WI38 (cell line): ENCODE data around the gene PAFAH1B1.
"Not testable (repeated sequence)": the region's sequence is repeated elsewhere in the genome, so short reads cannot be mapped to it uniquely, and the experiment has no call there.

Experiments used
- H3K4me3 ChIP-seq: 2 replicates; pipeline ENCODE4 v1.5.1; 2011; ENCODE audit warnings: low read depth, mild to moderate bottlenecking, control low read depth, low read length
- TF ChIP-seq, protein P1 (sequence below): IDR thresholded peaks from 2 replicates; pipeline ENCODE4 v1.5.1; 2012; ENCODE audit warnings: low read depth, mild to moderate bottlenecking, control low read depth, low read length

Gene PAFAH1B1

DNA sequence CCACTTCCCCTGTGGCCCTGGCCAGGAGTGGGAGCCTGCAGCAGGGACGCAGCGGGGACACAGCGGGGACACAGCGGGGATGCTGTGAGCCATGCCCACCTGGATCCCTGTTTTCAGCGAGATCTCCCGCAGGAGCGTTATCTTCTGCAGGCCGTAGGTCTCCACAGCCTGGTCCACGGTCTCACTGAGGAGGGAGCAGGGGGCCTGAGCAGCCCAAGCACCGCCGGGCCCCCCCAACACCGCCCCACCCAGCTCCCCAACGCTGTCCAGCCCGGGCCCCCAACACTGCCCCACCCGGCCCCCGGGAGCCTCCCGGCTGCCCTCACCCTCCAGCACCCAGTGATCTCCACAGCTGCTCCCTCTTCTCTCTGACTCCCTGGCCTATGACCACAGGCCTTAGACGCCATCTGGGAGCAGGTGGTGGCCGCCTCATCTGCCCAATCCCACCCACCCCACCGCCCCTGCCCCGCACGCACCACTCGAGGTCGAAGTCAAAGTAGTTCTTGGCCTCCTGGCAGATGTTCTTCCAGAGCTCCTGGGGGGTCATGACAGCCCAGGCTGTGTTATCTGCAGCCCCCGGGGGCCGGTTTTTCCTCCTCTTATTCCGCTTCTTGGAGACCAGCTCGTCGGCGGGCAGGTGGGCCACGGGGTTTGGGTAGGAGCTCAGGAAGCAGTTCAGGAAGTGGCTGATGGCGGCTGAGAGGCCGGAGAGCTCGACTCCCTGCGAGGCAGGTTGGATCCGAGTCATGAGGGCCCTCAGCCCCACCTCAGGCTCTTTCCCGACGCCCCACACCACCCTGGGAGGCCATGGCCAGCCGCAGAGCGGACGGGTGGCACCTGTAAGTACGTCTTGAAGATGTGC, 101.2 kb downstream of the PAFAH1B1 start:
- H3K4me3 ChIP-seq, result no peak overlapping the region
- TF ChIP-seq, protein P1, sequence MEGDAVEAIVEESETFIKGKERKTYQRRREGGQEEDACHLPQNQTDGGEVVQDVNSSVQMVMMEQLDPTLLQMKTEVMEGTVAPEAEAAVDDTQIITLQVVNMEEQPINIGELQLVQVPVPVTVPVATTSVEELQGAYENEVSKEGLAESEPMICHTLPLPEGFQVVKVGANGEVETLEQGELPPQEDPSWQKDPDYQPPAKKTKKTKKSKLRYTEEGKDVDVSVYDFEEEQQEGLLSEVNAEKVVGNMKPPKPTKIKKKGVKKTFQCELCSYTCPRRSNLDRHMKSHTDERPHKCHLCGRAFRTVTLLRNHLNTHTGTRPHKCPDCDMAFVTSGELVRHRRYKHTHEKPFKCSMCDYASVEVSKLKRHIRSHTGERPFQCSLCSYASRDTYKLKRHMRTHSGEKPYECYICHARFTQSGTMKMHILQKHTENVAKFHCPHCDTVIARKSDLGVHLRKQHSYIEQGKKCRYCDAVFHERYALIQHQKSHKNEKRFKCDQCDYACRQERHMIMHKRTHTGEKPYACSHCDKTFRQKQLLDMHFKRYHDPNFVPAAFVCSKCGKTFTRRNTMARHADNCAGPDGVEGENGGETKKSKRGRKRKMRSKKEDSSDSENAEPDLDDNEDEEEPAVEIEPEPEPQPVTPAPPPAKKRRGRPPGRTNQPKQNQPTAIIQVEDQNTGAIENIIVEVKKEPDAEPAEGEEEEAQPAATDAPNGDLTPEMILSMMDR, result no peak

DNA sequence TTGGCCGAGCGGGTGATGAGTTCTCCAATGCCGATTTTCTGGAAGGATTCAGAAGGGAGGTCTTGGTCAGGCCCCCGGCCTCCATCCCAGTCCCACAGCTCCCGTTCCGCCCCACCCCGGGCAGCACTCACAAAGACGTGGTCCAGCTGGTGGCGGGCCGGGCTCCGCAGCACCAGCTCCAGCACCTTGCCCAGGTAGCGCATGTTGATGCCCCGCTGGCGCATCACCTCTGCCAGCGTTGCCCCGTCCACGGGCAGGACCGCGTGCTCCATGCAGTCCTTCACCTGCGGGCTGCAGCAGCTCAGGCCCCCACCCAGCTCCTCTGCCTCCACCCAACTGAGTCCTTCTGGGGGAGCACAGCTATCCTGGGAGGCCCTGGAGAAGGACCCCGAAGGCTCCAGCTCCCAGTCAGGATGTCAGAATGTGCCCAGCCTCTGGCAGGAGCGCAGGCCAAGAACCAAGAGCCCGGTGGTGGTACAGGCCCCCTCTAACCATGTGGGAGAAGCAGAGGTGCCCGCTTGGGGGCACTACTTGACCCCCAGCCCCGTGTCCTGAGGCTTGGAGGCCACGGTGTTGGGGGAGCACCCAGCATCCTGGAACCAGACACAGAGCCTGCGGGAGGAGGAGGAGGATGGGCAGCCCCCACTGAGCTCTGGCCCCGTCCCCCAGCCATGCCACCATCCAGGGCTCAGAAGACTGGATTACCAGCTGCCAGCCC, 101.9 kb downstream of the PAFAH1B1 start:
- TF ChIP-seq, protein P1, result no peak

DNA sequence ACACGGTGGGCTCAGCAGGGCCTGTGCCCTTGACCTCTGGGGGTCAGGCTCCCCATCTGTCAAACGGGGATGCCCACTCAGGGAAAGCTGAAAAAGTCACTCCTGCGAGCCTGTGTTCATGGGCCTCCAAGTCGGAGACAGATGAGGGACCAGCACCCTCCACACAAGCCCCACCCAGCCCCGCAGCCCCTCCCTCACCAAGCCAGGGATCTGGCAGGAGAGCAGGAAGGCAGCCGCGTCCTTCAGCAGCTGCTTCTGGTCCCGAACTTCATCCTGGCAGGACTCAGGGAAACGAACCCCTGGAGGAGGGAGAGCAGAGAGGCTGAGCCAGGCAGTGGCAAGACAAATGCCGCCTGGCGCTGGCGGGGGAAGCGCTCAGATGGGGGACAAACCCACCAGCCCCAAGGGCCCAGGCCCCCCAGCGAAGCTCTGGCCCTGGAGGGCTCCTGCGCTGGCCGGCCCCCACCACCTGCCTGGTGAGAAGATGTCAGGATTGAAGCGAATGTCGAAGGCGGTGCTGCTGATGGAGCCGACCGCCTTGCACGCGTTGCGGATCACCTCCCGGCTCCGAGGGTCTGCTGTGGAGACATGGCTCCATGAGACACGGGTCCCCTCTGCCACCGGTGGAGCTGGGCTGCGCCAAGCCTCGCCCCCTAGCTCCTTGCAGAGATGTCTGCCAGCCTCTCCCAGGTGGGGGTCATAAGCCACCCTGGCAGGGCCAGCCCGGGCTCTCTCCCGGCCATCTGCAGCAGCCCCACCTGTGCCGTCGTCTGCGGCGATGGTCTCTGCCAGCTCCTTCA, 102.7 kb downstream of the PAFAH1B1 start:
- TF ChIP-seq, protein P1, result no peak
- H3K4me3 ChIP-seq, result no peak overlapping the region

More for the DNA sequence above, 101.9 kb downstream of the PAFAH1B1 start:
- H3K4me3 ChIP-seq, result no peak overlapping the region

DNA sequence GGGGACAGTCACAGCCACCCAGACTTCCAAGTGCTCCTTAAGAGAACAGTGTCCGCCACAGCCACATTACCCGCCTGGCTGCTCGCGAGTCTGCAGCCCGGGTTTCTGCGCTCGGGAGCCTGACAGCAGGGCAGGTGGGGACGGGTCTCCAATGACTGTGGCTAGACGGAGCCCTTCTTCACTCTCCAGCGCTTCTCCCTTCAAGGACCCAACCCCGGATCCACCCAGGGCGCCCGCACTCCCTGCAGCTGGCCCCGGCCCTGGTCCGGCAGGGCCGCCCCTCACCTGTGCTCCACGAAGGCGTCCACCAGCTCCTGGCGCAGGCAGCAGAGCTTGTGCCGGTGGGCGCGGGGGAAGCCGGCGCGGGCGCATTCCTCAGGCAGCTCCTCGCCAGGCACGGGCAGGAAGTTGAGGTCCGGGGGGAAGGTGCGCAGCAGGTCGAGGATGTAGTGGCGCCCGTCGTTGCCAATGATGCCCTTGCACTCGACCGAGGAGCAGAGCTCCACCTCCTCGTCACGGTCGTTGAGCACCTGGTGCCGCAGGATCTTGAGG, 104.2 kb downstream of the PAFAH1B1 start:
- TF ChIP-seq, protein P1, result no peak
- no peak overlapping the region for H3K4me3 ChIP-seq

DNA sequence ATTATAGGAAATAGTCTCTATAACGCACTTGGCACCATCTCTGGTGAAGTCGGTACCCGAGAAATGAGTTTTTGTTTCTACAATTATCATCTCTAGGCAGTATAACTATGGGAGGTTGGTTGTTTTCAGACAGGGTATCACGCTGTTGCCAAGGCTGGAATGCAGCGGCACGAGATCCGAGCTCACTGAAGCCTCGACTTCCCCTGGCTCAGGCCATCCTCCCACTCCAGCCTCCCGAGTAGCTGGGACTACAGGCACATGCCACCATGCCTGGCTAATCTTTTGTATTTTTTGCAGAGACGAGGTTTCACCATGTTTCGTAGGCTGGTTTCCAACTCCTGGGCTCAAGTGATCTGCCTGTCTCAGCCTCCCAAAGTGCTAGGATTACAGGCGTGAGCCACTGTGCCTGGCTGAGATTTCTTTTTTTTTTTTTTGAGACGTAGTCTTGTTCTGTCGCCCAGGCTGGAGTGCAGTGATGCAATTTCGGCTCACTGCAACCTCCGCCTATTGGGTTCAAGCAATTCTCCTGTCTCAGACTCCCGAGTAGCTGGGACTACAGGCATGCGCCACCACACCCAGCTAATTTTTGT, 105.9 kb downstream of the PAFAH1B1 start:
- not testable (repeated sequence) for H3K4me3 ChIP-seq

DNA sequence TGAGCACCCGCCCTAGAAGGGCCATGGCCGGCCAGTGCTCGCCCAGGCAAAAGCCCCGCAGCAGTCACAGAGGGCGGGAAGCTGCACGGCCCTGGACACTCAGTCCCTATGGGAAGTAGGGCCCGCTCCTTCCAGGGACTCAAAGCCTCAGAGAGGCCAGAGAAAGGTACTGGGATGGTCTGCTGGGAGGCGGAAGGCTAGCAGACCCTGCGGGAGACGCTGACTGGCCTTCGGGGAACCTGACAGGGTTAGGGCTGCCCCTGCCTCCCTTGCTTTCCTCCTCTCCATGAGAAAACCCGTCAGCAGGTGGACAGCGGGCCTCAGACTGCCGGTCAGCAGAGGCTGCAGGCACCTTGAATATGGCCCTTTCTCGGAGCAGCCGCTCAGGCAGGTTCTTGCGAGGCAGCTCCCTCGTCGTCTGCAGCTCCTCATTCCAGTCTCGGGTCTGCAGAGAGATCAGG, 106.6 kb downstream of the PAFAH1B1 start:
- TF ChIP-seq, protein P1, result no peak
- H3K4me3 ChIP-seq, result no peak overlapping the region
